Parathyroid adenoma (tissue), 2 donors: ENCODE measurements around the gene C6.

Experiments used
- H2AFZ ChIP-seq: fragments of 300-600 bp; sonication (generic); one replicate; pipeline ENCODE4 v1.7.0; 2017; ENCODE audit warnings: antibody characterized with exemption, mild to moderate bottlenecking
- H3K27ac ChIP-seq: fragments of 300-600 bp; sonication (generic); one replicate; pipeline ENCODE4 v1.7.0; 2017
- H3K27me3 ChIP-seq: fragments of 300-600 bp; sonication (generic); one replicate; pipeline ENCODE4 v1.7.0; 2017; ENCODE audit warnings: low read length; ENCODE audit not compliant: control insufficient read depth, insufficient read depth
- H3K36me3 ChIP-seq: fragments of 300-600 bp; sonication (generic); one replicate; pipeline ENCODE4 v1.7.0; 2017; ENCODE audit warnings: low read length; ENCODE audit not compliant: control insufficient read depth, insufficient read depth
- H3K4me1 ChIP-seq: fragments of 300-600 bp; sonication (generic); one replicate; pipeline ENCODE4 v1.7.0; 2017; ENCODE audit warnings: control low read depth
- H3K4me2 ChIP-seq: fragments of 300-600 bp; sonication (generic); one replicate; pipeline ENCODE4 v1.7.0; 2017; ENCODE audit warnings: low read length
- H3K4me3 ChIP-seq: fragments of 300-600 bp; sonication (generic); one replicate; pipeline ENCODE4 v1.7.0; 2017; ENCODE audit warnings: low read depth, low read length
- H3K79me2 ChIP-seq: fragments of 300-600 bp; sonication (generic); one replicate; pipeline ENCODE4 v1.7.0; 2017; ENCODE audit warnings: control low read depth
- H3K9ac ChIP-seq: fragments of 300-600 bp; sonication (generic); one replicate; pipeline ENCODE4 v1.7.0; 2017; ENCODE audit warnings: mild to moderate bottlenecking
- H3K9me3 ChIP-seq: fragments of 300-600 bp; sonication (generic); one replicate; pipeline ENCODE4 v1.7.0; 2017; ENCODE audit warnings: low read length; ENCODE audit not compliant: control insufficient read depth
- CTCF ChIP-seq: fragments of 300-600 bp; sonication (generic); IDR thresholded peaks from one replicate; pipeline ENCODE4 v1.7.0; 2017; ENCODE audit warnings: antibody characterized with exemption, mild to moderate bottlenecking
- donor health status: primary hyperparathyroidism.

Gene C6

GRCh38 chr5:41247135-41247534 lies 33.8 kb upstream of the C6 start:
- Histone ChIP-seq H3K27ac (no peak overlapping the region), H2AFZ (no peak overlapping the region), H3K79me2 (no peaks in the 10 kb centered on the region), H3K4me1 (no peaks in the 10 kb centered on the region), H3K4me3 (no peak overlapping the region), H3K9me3 (no peaks in the 10 kb centered on the region), H3K9ac (no peak overlapping the region), H3K36me3 (no peaks in the 10 kb centered on the region), H3K27me3 (no peaks in the 10 kb centered on the region), H3K4me2 (no peak overlapping the region)
- TF ChIP-seq CTCF = no peak

GRCh38 chr5:41246376-41246775 lies 33.0 kb upstream of the C6 start:
- Histone ChIP-seq H3K4me1 (no peaks in the 10 kb centered on the region), H3K9ac (no peak overlapping the region), H2AFZ (no peak overlapping the region), H3K4me2 (no peak overlapping the region), H3K27ac (no peak overlapping the region), H3K27me3 (no peaks in the 10 kb centered on the region), H3K9me3 (no peaks in the 10 kb centered on the region), H3K36me3 (no peaks in the 10 kb centered on the region), H3K4me3 (no peak overlapping the region), H3K79me2 (no peaks in the 10 kb centered on the region)
- no peak for TF ChIP-seq CTCF

GRCh38 chr5:41243558-41243957 lies 30.2 kb upstream of the C6 start:
- no peaks in the 10 kb centered on the region for H3K27me3 ChIP-seq
- H3K4me1 ChIP-seq = no peaks in the 10 kb centered on the region
- no peaks in the 10 kb centered on the region for H3K36me3 ChIP-seq
- no peaks in the 10 kb centered on the region for H3K79me2 ChIP-seq
- H3K4me2 ChIP-seq = no peak overlapping the region
- no peak overlapping the region for H3K4me3 ChIP-seq
- no peak for TF ChIP-seq CTCF
- no peak overlapping the region for H2AFZ ChIP-seq
- H3K9ac ChIP-seq = no peak overlapping the region
- no peaks in the 10 kb centered on the region for H3K9me3 ChIP-seq
- H3K27ac ChIP-seq = no peak overlapping the region

GRCh38 chr5:41240985-41241384 lies 27.7 kb upstream of the C6 start:
- Histone ChIP-seq H3K27ac (no peak overlapping the region), H3K9me3 (no peaks in the 10 kb centered on the region), H3K4me3 (no peak overlapping the region), H3K4me2 (no peak overlapping the region), H3K36me3 (no peaks in the 10 kb centered on the region), H3K27me3 (no peaks in the 10 kb centered on the region), H3K9ac (no peak overlapping the region), H3K4me1 (no peaks in the 10 kb centered on the region), H3K79me2 (no peaks in the 10 kb centered on the region), H2AFZ (no peak overlapping the region)
- TF ChIP-seq CTCF = no peak

GRCh38 chr5:41240390-41240789 lies 27.1 kb upstream of the C6 start:
- Histone ChIP-seq H3K27ac (no peak overlapping the region), H3K9me3 (no peaks in the 10 kb centered on the region), H3K36me3 (no peaks in the 10 kb centered on the region), H3K27me3 (no peaks in the 10 kb centered on the region), H3K4me2 (no peak overlapping the region), H3K4me1 (no peaks in the 10 kb centered on the region), H3K9ac (no peak overlapping the region), H3K79me2 (no peaks in the 10 kb centered on the region), H3K4me3 (no peak overlapping the region), H2AFZ (no peak overlapping the region)
- no peak for TF ChIP-seq CTCF
